HG02763 (cell line): ENCODE measurements around the gene TADA3.

ENCODE experiments used
- ATAC-seq: cut with Tn5 transposase; IDR thresholded peaks from one replicate; pipeline ENCODE4 v1.9.1; 2021; ENCODE audit warnings: mild to moderate bottlenecking, moderate library complexity; ENCODE audit not compliant: unreplicated experiment

The TADA3 gene

GRCh38 chr3:9730657-9731205 lies 61.5 kb downstream of the TADA3 start:
- peak; percentile 42 for ATAC-seq
